A673 (cell line): ENCODE results near the gene LFNG.

Source experiments
- CTCF ChIP-seq: fragments of 300-800, 200-600 bp; sonication (generic); conservative IDR thresholded peaks from 2 replicates; pipeline ENCODE4 v1.5.1; 2017; ENCODE audit warnings: low read depth, mild to moderate bottlenecking, antibody characterized with exemption, low read length, moderate library complexity, mixed read lengths
- EZH2 ChIP-seq: fragments of 200-600 bp; sonication (generic); IDR thresholded peaks from 2 replicates; pipeline ENCODE4 v1.6.1; 2017; ENCODE audit warnings: borderline replicate concordance, low read depth, mild to moderate bottlenecking, mixed read lengths, antibody characterized with exemption, low read length; ENCODE audit not compliant: poor library complexity, severe bottlenecking

GRCh38 chr7:2566348-2566889 lies 46.8 kb downstream of the LFNG start:
- TF ChIP-seq EZH2 (no peak), CTCF (no peak)
